Kidney capillary endothelial cell (primary cell): ENCODE data around the gene CD46.
"Not testable (repeated sequence)": the region's sequence is repeated elsewhere in the genome, so short reads cannot be mapped to it uniquely, and the experiment has no call there.

ENCODE experiments used
- DNase-seq: peaks from one replicate; pipeline ENCODE4 v3.0.0-alpha.2; 2018; ENCODE audit warnings: low spot score

CD46 gene

DNA sequence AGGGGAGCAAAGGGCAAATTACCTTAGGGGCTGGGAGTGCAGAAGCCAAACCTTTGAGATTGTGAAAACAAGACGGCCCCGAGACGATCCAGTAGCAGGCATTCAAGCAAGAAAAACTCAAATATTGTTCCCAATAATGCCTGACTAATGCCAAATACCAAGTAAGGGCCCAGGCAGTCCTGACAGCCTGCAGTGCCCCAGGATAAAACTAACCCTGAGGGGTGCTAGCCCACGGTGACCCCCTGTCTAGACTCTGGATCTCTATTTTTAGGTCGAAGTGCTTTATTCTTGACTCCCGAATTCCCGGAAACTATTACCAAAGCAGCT lies 428 bp upstream of the CD46 start:
- DNase-seq: not testable (repeated sequence)

DNA sequence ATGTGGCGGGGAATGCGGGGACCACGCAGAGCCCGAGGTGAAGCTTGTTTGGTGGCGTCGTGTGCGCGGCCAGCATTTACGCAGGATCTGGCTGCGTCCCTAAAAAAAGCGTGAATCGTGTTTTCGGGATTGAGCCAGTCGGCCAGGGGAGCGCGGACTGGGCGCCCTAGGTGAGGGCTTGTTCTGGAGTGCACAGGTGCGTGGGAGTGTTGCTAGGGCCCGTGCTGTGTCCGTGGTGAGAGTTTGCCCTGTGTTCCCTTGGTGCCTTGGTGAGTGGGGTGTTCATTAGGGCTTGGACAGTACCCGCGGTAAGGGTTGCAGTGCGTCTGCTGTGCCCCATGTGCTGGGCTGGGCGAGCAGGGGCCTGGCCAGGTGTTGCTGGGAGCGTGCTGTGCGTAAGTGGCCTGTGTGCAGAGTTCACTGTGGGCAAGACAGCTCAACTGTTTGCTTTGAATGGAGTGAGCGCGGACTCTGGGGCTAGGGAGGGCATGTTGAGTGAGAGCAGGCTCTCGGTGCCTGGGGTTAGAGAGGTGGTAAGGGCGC lies 673 bp downstream of the CD46 start:
- DNase-seq: peak; percentile 10

DNA sequence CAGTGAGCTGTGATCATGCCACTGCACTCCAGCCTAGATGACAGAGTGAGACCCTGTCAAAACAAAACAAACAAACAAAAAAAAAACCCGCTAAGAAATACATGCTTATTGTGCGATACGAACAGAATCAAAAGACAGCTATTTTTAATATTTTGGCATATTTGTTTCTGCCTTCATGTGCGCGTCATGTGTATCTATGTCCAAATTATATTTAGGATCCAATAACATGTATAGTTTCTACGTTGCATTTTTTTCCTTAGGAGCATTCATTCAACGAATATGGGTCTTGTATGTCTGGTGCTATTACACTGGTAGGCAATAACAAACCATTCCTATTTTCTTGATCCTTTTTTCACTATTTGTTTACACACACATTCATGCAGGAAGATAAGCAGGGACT lies 1.8 kb downstream of the CD46 start:
- no peak for DNase-seq

DNA sequence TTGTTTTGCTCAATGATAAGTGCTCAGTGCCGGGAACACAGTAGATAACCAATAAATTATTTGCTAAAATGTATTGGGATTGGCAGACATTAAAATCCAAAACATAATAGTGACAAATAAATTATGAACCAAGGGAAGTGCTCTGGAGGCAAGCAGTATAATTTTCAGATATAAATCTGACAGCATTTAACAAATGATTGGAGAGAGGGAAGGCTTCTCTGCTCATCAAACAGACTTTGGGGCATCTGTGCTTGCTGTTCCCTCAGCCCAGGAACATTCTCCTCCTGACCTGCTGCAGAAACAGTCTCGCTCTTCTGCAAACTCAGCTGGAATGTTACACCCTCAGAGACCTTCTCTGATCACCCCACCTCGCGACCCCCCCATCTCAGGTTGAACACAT lies 2.2 kb downstream of the CD46 start:
- DNase-seq: no peak

DNA sequence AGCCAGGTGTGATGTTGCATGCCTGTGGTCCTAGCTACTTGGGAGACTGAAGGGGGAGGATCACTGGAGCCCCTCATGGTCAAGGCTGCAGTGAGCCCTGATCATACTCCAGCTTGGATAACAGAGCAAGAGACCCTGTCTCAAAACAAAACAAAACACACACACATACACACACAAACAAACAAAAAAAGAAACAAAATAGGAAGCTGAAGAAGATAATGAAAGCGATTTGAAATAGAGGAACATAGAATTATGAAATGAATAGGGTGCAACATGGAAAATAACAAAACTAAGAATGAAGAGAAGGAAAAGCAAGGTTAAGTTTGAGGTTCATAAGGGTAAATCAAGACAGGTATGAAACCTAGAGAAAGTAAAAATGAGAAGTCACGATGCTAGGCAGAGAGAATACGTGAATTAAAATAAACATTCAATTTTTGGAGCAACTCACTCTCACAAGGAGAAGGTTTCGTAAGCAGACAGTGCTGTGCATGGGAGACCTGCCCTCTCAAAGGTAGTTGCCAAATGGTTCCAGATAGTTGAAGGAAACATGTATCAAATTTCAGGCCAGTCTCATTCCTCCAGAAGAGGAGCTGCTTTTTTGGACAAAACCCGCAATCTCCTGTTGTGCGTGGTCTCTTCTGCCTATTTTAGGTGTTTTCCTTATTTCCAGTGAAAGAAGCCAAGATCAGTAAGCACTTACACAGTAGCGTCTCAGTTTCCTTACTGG lies 3.3 kb downstream of the CD46 start:
- no peak for DNase-seq

DNA sequence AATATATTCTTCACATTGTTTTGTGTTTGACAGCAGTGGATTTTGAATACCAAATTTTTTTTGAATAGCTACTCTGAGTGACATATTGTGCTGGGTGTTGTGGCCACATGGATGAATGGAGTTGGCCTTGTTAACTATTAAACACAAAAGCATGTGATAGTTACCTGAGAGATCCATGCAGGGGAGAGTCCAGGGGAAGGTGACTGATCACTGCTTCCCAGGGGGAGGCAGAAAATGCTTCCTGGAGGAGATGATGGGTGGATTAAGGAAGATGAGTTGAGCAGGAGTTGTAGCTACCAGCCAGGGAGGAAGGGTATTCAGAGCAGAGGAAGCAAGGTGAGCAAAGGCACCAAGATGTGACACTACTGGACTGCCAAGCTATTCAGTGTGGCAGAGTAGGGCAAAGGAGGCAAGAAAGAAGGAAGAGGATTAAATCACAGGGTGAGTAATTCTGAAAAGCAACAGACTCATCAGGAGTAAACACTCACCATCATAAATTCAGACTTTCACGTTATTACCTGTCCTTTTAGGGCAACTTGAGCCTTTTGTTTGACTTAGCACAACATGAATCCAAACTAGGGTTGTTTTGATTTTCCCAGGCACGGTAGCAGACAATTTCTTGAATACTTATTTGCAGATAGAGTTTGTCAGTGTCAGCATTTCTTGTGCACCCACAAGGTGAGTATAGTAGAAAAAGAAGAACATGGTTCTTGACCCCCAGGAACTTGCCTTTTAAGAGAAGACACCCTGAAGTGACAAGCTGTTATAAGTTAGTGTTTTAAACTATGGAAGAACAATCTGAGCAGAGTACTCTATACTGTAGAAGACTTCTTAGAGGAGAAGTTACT lies 4.2 kb downstream of the CD46 start:
- no peak for DNase-seq

DNA sequence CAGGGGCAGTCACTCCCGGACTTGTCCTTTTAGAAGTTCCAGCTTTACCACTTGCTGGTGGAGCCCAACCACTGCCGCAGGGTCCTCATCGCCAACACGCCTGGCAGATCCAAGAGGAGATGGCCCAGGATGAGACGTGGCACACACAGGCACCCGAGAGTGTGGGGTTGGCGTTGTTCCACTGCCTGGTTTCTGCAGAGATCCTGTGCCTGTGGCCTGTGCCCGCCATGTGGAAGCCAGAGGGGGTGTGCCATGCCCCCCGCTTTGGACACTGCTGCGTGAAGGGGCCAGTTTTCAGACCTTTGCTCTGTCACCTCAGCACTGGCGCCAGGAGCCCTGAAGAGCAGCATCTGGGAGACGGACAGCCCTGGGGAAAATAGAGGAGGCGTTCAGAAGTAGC lies 10.8 kb downstream of the CD46 start:
- no peak for DNase-seq

DNA sequence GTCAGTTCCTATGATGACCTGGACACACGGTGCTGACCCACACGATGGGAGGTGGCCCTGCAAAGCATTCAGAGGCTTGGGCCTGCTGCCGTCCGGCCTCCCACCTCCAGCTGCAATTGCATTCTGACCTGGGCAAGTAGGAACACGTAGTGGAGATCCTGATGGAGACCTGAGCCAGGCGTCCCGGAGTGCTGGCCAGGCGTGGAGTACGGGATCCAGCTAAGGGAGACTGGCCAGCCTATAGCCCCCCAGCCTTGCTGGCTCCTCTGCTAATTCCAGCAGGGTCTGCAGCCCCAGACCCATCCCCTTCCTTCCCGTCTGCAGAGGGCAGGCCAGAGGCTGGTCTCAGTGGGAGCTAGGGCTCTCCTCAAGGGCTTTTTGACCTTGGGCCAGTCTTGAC lies 11.2 kb downstream of the CD46 start:
- DNase-seq: no peak

DNA sequence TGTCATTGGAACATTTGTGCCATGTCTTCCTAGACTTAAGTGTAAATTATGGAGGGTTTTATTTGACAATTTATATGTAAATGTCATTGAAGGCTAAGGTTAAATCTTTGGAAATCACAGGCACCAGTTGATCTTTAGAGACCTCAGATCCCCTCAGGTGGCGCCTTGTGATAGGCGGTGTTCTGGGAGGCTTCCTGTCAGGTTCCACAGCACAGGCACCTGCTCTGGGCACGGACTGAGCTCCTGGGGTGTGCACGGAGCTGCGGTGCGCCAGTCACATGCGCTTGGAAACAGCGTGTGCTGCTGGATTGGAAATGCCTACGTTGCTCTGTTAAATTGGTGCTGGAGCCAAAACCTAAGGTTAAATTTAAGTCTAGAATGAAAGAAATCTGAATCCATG lies 12.1 kb downstream of the CD46 start:
- DNase-seq: no peak

DNA sequence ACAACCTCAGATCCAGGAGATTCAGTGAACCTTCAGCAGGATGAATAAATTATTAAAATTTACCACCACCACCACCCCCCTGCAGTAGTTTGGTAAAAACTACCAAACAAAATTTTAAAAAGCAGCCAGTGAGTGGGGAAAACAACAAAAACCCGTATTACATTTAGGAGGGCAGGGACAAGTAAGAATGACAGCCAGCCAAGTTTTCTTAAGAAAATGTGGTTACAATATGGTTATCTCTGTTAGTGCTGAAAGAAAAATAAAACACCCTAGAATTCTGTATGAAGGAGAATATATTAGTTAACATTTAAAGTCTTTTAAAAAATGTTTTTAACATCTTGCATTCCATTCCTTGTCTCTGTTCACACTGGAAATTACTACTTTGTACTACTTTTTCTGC lies 14.7 kb downstream of the CD46 start:
- DNase-seq: no peak

DNA sequence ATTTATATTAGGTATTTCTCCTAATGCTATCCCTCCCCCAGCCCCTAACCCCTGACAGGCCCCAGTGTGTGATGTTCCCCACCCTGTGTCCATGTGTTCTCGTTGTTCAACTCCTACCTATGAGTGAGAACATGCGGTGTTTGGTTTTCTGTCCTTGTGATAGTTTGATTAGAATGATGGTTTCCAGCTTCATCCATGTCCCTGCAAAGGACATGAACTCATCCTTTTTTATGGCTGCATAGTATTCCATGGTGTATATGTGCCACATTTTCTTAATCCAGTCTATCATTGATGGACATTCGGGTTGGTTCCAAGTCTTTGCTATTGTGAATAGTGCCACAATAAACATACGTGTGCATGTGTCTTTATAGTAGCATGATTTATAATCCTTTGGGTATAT lies 18.7 kb downstream of the CD46 start:
- DNase-seq: not testable (repeated sequence)

DNA sequence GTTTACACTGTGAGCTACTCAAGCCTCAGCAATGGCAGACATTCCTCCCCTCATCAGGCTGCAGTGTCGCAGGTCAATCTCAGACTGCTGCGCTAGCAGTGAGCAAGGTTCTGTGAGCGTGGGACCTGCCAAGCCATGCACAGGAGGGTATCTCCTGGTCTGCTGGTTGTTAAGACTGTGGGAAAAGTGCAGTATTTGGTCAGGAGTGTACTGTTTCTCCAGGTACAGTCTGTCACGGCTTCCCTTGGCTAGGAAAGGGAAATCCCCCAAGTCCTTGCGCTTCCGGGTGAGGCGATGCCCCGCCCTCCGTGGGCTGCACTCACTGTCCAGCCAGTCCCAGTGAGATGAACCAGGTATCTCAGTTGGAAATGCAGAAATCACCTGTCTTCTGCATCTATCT lies 24.2 kb downstream of the CD46 start:
- DNase-seq: not testable (repeated sequence)

DNA sequence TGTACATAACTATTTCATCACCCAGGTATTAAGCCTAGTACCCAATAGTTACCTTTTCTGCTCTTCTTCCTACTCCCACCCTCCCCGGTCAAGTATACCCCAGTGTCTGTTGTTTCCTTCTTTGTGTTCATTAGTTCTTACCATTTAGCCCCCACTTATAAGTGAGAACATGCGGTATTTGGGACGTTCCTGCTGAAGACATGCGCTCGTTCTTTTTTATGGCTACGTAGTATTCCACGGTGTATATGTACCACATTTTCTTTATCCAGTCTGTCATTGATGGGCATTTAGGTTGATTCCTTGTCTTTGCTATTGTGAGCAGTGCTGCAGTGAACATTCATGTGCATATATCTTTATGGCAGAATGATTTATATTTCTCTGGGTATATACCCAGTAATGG lies 25.6 kb downstream of the CD46 start:
- not testable (repeated sequence) for DNase-seq

DNA sequence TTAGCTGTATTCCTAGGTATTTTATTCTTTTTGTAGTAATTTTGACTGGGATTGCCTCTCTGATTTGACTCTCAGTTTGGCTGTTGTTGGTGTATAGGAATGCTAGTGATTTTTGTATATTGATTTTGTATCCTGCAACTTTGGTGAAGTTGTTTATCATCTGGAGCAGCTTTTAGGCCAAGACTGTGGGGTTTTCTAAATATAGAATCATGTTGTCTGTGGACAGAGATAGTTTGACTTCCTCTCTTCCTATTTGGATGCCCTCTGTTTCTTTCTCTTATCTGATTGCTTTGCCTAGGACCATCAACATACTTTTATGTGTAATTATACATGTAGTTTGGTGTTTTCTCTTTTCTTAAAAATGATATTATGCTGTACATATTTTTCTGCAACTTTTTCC lies 27.2 kb downstream of the CD46 start:
- DNase-seq: no peak

DNA sequence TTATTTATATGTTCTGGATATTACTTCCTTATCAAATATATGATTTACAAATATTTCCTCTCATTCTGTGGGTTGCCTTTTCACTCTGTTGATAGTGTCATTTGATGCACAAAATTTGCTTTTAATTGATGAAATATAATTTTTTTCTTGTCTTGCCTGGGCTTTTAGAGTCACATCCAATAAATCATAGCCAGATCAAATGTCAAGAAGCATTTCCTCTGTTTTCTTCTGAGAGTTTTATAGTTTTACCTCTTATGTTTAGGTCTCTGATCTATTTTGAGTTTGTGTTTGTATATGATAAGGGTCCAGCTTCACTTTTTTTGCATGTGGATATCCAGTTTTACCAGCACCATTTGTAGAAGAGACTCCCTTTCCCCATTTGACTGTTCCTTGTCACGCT lies 29.5 kb downstream of the CD46 start:
- DNase-seq: no peak

DNA sequence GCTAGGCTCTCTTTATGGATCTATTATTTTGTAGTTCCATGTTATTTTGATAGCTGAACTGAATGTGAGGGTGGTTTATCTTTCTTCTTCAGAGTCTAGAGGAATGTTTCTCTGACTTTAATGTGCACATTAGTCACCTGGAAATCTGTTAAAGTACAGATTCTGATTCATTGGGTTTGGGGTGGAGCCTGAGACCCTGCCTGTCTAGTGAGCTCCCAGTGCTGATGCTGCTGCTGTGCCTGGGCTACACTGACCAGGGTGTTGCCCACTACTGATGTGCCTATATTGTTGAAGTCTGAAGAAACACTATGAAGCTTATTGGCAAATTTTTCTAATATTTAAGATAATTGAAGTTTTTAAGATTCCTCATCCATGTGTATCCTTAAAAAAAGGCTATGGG lies 35.9 kb downstream of the CD46 start:
- no peak for DNase-seq

DNA sequence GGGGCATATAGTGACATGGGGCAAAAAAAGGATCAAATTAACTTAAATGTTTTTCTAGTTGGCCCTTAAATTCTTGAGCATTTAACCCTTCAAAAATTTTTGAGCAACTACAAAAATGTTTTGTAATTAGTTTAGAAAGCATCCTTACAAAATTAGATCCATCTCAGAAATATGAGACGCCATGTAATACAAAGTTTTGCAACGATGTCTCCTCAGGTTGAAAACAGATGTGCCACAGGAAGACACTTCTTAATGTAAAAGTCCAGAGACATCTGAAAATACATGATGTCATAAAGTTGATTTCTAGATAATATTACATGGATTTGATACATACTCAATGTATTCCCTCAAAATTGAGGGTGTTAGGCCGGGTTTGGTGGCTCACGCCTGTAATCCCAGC lies 37.5 kb downstream of the CD46 start:
- DNase-seq: no peak

DNA sequence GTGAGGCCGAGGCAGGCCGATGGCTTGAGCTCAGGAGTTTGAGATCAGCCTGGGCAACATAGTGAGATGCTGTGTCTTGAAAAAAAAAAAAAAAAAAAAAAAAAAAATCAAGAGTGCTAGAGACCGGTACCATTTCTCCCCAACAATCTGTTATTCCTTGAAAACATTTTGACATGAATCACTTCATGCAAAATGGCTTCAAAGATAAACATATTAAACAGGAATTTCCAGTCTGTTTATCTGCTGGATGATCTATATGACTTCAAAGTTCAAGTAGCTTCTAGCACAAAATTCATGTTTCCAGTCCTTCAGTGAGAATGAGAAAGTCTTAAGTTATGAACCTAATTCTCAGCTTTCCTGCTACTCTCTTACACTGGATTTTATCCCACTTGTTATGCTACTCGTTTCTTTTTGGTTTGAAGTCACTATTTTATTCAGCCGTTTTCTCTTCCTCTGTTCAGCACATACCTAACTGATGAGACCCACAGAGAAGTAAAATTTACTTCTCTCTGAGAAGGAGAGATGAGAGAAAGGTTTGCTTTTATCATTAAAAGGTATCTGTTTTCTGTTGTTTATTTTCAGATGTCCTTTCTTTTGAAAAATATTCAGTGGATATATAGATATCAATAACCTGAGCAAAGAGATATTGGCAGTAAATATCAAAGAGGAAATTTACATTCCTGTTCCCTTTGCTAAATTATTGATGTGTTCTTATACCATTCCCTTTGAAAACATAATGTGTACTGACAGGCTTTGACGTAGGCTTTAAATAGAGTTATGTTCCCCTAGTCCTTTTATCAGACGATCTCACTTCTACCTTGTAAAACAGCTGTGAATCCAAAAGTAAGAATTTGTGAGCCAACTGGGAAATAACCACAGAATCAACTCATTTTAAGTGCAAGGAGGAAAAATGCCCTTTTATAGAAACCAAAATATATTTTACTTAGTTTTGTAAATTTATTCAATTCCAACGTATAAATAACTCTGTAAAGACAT lies 38.2 kb downstream of the CD46 start:
- no peak for DNase-seq

DNA sequence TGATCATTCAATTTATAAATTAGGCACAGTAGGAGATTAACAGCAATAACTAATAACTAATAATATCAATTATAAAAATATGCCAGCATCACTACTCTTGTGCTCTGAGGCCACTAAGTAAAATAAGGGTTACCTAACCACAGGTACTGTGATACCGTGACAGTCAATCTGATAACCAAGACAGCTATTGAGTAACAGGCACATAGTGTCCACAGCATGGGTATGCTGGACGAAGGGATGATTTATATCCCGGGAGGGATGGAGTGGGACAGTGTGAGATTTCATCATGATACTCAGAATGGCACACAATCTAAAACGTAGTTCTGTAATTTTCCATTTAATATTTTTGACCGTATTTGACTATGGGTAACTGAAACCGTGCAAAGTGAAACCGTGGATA lies 39.4 kb downstream of the CD46 start:
- no peak for DNase-seq

DNA sequence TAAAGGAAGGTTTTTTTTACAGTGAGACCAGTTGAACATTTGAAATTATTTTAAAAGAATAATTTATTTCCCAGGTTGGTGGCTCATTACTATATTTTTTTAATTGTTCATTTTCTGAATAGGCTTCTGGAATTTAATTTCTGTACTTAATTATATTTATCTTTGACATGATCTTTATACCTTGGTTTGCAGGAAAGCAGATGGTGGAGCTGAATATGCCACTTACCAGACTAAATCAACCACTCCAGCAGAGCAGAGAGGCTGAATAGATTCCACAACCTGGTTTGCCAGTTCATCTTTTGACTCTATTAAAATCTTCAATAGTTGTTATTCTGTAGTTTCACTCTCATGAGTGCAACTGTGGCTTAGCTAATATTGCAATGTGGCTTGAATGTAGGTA lies 41.5 kb downstream of the CD46 start:
- no peak for DNase-seq

DNA sequence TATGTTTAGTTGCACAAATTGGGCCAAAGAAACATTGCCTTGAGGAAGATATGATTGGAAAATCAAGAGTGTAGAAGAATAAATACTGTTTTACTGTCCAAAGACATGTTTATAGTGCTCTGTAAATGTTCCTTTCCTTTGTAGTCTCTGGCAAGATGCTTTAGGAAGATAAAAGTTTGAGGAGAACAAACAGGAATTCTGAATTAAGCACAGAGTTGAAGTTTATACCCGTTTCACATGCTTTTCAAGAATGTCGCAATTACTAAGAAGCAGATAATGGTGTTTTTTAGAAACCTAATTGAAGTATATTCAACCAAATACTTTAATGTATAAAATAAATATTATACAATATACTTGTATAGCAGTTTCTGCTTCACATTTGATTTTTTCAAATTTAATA lies 43.0 kb downstream of the CD46 start:
- DNase-seq: no peak

DNA sequence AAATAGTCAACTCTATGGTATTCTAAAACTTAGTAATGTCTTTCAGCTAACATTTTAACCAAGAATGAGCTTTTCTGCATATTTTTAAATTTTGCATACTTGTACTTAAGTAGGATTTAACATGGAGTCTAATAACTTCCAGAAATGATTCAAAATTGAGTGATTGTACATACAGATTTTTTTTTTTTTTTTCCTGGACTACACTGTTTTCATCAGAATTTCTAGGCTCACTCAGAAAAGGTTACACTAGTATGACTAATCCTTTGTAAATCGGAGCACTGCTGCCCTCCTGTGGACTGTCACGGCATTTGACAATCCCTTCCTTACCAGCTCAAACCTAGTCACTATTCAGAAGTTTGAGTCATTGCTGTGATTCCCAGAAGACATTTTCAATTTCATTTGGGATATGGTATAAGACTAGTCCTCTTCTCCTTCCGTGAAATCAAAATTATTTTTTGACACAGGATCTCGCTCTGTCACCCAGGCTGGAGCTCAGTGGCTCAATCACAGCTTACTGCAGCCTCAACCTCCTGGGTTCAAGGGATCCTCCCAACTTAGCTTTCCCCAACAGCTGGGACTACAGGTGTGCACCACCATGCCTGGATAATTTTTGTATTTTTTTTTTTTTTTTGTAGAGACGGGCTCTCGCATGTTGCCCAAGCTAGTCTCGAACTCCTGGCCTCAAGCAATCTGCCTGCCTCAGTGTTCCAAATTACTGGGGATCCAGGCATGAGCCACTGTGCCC lies 45.5 kb downstream of the CD46 start:
- DNase-seq: peak; percentile 89
